HG03521 (cell line): ENCODE measurements around the gene ZFP36L2.

Source experiments
- ATAC-seq: cut with Tn5 transposase; IDR thresholded peaks from one replicate; pipeline ENCODE4 v1.9.1; 2021; ENCODE audit warnings: mild to moderate bottlenecking, moderate library complexity; ENCODE audit not compliant: unreplicated experiment

ZFP36L2 gene

DNA sequence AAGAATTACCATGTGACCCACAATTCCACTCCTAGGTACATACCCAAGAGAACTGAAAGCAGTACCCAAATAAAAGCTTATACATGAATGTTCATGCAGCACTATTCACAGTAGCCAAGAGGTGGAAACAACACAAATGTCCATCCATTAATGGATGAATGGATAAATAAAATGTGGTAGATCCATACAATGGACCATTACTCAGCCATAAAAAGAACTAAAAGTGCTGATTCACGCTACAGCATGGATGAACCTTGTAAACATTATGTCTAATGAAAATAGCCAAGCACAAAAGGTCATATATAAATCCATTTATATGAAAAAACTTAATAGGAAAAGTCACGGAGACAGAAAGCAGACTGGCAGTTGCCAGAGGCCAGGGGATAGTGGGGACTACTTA lies 23.6 kb upstream of the ZFP36L2 start:
- no peak for ATAC-seq

DNA sequence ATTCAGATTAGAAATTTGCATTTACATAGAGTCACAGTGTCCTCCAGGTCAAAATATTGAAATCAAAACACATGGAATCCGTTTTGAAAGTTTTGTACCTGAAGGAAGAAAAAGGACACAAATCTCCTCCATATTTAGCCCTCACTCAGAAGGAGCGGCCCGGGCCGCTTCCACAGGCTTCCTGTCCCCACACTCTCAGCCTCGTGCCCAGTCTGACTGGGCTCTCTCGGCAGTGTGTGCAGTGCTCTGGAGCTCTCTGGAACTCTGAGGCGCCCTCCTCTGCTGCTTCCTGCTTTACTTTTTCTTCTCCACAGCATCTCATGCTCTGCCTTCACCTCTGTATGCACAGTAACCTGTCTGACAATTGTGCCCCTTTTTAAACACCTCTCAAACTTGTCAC lies 22.2 kb upstream of the ZFP36L2 start:
- ATAC-seq, result no peak

DNA sequence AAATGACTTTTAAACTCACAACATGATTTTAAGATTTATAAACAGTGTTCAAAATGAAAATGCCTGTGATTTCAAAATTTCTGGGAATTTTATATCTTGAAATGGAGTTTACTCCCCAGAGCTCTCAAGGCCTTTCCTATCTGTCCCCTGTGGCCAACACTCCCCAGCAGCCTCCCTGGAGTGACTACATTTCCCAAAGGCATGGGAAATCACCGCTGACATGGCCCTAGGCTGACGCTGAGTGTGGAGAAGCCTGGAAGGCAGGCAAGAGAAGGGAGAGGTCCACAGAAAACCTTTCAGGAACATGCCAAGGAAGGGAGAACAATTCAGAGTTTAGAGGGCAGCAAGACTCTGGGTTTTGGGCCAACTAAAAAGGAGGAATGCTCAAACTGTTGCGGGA lies 20.2 kb upstream of the ZFP36L2 start:
- ATAC-seq, result no peak

DNA sequence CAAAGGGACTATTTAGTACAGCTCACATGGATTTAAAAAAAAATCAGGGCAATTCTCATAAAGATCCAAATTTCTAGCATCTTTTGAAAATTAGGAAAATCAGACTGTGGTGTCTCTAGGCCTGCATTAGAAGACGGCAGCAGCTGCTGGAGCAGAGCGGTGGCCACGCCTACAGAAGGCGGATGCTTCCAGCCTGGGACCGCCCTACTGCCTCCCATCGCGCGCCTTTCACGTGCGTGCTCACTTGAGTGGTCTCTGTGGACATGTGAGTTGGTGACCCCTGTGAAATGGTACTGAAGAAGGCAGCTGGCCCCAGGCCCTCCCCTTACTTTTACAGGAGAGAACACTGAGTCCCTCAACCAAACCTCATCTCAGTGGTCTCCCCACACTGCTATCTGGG lies 15.2 kb upstream of the ZFP36L2 start:
- ATAC-seq, result no peak

DNA sequence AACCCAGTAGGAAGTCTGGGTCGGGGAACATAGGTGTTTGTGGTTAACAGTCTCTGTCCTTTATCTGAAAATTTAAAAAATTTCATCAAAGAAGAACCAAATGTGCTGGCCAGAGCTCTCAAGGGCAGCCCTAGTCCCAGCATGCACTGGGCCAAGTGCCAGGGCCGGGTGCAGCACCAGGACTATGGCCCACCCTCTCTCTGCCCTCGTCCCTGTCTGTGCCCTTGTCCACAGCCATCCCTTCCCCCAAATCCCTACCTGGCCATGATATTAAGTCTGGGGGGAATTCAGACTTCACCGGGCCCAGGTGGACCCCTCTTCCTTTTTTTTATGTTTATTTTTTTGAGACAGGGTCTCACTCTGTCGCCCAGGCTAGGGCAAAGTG lies 14.4 kb upstream of the ZFP36L2 start:
- ATAC-seq, result no peak

DNA sequence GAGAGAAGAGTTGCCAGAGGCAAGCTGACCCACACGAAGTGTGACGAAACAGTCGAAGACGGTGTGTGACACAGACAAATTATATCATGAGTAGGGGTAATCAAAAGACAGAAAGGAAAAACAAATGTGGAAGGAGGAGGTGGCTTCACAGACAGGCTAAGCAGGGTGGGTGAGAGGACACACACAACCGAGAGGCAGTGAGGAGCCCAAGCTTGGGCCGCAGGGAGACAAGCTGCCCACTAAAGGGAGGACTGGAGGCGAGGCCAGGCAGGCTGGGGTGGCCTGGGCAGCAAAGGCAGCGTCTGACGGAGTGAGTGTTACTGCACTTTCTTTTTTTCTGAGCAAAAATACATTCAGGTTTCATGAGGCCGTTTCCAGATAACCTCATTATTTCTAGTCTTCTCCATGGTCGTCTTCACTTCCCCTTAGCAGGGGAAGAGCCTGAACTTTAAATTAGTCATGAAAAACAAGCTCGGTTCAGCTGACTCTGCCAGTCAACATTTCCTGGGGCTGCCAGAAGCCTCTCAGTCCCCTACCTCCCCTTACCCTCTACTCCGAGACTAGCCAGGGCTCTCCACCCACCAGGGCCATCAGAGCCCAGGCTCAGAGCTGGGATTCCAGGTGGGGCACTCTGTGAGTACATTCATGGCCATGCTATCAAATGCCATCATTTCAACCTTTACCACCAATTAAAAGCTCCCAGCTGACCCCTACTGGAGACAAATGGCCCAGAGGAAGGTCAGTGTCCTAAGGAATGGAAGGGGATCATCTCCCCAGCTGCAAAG lies 13.8 kb upstream of the ZFP36L2 start:
- ATAC-seq, result no peak

DNA sequence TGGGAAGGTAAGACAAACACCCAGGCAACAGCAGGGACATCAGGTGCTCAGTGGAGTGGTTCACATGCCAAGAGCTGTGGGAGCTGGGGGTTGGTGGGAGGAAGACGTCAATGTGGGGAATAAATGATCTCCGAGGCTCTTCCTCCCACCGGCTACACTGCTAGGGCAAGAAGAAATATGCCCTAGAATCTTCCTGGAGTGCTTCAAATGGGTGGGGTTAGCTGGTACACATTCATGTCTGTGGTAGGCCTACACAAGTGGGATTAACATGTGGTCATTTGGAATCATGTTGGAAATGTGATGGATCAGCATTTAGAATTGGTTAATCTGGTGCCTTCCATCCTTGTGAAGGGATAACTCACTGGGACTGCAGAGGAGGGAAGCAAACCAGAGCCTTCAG lies 12.4 kb upstream of the ZFP36L2 start:
- no peak for ATAC-seq

DNA sequence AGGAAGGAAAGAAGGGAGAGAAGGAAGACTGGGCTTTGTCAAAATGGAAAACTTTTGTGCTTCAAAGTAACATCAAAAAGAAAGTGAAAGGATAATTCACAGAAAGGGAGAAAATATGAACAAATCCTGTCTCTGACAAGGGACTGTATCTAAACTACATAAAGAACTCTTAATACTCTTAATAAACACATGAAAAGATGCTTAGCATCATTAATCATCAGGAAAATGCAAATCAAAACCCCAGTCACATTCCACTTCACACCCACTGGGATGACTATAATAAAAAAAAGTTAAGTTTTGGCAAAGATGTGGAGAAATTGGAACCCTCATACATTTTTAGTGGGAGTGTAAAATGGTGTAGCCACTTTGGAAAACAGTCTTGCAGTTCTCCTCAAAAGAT lies 11.8 kb upstream of the ZFP36L2 start:
- ATAC-seq, result no peak

DNA sequence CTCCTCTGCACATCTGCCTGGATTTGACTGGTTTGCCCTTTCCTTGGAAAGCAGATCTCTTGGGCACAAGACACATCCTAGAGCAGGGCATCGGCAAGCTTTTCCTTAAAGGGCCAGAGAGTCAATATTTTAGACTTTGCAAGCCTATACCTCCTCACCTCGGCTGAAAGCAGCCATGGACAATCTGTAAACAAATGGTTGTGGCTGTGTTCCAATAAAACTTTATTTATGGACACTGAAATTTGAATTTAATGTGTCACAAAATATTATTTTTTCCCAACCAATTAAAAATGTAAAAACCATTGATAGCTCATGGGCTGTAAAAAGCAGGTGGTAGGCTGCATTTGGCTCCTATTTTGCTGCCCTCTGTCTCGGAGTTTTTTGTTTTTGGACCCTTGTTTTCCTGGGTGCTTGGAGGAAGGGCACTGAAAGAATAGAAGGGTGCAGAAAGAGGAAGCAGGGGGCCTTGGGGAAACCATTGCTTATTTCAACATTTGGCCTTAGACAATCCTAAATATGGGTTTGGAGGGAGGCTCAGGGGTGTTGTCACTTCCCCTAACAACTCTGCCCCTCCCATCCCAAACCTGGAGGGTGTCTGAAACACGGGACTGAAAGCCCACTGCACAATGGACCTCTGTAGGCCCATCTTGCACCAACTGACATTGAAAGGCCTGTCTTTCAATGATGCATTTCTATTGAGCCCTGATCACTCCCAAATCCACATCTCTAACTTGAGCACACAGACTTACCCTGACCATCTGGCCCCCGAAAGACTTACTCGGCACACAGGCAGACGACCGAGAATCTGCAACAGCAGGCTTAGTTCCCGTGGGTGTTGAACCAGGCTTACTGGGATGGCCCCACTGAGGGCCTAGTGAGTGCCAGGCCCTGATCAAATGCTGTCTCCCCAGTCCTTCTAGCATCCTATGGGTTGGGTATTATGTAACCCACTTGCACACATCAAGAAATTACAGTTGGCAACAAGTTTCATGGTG lies 7.1 kb upstream of the ZFP36L2 start:
- ATAC-seq, result no peak

DNA sequence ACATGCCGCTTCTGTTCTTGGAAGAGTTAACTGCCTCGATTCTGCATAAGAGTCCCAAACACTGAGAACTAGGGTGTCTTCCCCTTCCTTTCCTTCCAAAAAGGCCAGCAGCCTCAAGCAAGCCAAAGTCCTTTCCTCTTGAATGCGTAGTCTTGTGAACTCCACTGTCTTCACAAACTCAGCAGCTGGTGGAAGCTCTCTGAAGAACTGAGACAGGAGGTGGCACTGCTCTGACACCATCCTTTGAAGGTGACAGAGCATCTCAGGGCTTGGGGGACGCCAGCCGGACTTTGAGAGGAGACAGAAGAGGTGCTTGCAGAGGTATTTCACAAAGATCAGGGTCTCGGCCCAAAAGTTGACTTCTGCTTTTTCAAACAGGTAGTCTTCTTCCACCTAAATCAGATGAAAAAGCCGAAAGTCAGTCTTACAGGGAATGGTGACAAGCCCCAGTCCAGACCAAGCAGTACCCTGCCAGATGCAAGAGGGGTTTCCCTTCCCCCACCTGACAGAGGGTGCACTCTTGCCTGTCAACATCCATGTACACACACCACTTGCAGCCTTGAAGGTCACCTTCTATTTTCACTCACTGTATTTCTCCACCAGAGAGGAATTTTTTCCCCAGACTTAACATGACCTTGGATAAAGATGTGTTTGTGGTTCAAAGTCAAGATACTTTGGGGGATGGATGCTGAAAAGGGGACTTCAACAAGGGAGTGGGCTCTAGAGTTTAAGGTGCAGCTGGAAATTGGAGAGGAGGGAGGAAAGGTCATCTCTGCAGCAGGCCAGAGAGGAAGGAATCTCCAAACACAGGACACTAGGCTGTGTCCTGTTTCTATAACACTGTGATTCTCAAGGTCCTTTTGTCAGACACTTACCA lies 4.8 kb upstream of the ZFP36L2 start:
- ATAC-seq, result no peak

DNA sequence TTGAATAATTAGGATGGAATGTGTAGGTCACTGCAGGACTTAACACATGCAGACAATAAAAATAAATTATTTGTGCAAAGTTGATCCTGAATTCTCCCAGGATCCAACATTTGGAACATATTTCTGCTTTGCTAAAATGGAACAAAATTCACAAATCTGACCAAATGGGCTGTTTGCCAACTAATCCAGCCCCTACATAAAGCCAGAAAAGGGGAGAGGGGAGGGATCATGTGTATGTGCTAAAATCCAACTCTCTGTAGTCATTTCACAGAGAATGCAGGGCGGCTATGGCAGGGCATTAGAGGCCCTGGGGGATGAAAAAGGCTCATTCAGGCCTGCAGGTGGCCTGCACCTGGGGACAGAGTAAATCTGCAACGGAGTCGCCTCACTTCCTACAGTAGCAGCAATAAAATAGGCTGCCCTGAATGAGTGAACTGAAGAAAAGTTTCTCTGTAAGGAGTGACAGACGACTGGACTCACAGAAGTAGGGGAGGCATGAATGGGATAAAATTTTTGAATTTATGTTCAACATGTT lies 4.0 kb upstream of the ZFP36L2 start:
- no peak for ATAC-seq

DNA sequence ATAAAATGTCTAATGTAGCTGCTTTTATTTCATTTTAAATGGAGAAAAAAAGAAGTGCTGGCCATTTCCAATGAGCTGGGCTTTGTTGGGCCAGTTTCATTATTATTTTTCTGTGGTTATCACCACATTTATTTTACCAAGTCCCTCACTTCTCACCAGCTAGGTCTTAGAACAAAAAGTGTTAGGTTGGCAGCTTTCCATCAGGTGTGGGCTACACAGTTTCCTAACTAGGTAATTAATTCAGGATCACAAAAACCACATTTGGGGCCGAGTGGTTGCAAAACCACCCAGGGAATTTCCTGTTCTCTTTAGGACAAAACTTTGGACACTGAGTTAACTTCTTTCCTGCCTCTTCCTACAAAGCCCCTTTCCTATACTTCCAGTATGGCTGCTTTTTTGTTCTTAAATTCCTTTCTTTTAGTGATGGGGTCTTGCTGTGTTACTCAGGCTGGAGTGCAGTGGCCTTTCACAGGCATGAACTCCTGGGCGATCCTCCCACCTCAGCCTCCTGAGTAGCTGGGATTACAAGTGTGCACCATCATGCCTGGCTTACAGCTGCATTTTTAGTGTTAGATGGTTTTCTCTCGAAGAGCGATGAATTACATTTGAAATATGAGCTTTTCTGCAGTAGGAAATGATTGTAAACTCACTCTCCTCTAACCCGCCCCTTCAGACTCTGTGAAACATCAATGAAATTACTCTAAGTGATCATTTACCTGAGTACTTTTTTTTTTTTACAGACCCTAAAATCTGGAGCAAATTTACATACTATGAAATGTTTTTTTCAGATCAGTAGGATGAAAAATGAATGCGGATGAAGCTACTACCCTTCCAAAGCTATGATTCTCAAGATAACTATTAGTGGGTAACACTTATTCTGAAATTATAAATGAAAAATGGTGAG lies 2.6 kb upstream of the ZFP36L2 start:
- no peak for ATAC-seq

DNA sequence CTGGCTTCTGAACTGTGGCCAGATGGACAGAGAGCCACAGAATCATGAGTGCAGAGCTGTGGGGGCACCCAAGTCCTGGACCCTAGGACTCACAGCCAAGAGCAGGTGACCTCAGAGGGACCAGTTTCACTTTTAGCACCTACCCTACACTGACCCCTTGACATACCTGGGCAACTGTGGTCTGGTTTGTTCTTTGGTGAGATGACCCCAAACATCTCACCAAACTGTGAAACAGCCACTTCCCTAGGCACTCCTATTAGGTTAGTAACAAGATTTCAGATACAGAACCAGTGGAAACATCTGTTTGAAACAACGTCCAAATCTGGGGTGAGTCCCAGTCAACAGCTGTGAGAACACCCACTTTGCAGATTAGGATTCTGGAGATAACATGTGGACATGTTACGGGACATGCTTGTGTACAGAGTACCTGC lies 1.9 kb upstream of the ZFP36L2 start:
- no peak for ATAC-seq

DNA sequence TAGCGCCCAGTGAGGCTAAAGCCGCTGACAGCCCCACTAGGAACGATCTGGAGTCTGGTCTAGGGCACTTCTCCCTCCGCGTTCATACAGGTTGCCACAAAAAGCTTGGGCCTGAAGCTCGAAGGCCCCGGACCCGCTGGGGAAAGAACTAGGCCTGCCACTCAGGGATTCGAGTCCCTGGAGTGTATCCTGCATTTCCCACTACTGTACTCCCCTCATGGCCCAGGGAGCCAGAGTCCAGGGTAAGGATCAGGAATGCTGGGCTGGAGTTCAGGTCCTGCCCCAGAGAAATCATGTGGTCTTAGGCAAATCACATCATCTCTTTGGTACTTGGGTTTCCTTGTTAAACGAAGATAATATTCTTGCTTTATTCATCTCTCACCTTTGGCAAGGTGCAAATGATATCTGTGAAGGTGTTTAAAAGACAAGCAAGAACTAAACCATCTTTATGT lies 1.4 kb upstream of the ZFP36L2 start:
- no peak for ATAC-seq

DNA sequence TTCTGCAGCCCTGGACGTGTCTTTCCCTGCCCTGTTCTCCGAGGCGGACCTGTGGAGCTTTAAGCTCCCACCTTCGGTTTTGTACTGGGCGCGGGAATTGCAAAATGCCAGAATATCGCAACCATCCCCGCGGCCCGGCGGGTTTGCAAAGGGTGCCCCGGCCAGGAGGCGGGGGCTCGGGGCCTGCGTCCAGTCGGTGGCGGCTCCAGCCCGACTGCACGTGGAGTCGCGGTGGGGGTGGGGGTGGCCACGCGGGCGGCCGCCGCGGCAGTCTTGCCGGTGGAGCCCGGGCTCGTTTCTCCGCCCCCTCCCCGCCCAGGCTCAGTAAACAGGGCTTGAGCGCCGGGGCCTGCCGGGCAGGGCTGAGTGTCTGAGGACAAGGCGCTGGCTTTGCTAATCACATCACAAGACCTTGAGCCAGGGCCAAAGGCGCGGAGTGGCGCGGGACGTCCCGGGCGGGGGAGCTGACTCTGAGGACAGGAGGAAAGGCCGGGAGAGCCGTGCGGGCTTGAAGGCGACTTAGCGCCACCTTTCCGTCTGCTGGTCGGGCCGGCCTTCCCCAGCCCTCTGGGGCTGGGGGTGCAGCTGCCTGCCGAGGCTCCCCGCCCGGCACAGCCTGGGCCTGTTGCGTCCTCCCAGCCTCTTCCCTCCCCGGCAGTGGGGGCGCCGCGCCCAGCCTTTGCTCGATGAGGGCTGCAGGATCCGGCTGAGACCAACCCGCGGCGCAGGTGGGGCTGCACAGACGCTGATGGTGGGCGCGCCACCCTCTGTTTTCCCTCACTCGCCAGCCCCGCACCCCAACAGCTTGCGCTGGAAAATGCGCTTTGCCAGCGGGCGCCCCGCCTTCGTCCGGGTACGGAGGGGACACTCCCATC lies 786 bp upstream of the ZFP36L2 start:
- ATAC-seq, result no peak

DNA sequence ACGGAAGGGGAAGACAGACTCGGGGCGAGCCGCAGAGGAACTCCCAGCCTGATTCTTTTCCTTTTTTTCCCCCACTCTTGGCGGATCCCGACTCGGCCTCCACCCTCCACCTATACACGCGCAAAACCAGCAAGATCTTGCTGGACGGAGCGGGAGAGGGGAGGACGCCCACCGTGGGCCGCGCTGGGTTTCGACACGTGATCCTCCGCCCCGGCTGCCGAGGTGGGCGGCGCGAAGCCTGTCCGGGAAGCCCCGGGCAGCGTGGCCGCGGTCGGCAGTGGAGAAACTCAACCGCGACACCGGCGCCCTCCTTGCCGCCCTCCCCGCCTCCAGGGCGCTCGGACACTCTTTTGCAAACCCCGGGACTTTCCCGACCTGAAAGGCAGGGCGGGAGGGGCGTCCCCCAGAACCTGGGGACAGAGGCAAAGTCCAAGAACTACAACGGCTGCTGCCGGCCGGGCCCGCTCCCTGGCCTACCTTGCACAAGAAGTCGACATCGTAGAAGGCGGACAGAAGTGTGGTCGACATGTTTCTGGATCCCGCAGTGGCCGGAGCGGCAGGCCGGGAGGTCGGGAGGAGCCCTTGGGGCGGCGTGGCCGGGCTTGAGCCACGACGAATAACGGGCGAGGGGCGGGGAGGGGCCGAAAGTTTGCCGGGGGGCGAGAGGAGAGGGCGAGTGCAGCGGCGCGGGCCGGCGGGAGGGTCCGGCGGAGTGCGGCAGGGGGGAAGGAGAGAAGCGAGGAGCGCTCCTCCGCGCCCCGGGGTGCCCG lies 433 bp downstream of the ZFP36L2 start:
- peak; percentile 23 for ATAC-seq

DNA sequence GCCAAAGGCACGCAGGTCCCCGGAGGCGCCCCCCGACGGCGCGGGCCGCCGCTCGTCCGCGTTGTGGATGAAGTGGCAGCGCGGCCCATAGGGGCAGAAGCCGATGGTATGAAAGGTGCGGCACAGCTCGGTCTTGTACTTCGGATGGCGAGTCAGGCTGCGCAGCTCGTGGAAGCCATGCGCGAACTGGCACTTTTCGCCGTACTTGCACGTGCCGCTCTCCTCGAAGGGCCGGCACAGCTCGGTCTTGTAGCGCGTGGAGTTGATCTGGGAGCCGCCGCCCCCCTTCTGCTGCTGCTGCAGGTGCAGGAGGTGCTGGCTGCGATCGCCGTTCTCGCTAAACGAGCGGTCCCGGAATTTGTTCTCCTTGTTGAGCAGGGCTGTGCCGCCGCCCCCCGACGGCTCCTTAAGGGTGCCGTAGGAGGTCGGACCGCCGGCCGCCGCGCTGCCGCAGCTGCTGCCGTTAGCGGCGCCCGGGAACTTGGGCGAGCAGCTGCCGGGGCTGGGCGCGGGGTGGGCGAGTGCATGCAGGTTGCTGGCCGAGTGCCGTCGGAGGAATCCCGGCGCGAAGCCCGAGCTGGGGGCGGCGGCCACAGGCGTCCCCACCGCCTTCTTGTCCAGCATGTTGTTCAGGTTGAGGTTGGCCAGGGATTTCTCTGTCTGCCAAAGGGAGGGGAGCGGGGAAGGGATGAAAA lies 1.2 kb downstream of the ZFP36L2 start:
- peak; percentile 1 for ATAC-seq
